ENCODE measurements around the gene MYO5B.
A peak's percentile ranks its signal among the peaks of the same experiment; 100 is the strongest.
"Not testable (repeated sequence)": the region's sequence is repeated elsewhere in the genome, so short reads cannot be mapped to it uniquely, and the experiment has no call there.

MYO5B gene

GRCh38 chr18:50194631-50195532 lies at the start of gene MYO5B:
Gene MYO5B, minus strand, starts transcription at chr18:50195147. Its CDS starts 354 bp downstream, at chr18:50194793.
- peak; percentile 46 for DNase-seq

GRCh38 chr18:50241768-50242167 lies 46.8 kb upstream of the MYO5B start:
- not testable (repeated sequence) for DNase-seq

- no peak for DNase-seq
These were observed 45.2 kb upstream of the MYO5B start for GRCh38 chr18:50240080-50240563.

GRCh38 chr18:50232419-50232818 lies 37.5 kb upstream of the MYO5B start:
- no peak for DNase-seq

- DNase-seq: no peak
These were observed 36.7 kb upstream of the MYO5B start for GRCh38 chr18:50231621-50232020.

GRCh38 chr18:50220249-50220648 lies 25.3 kb upstream of the MYO5B start:
- DNase-seq: not testable (repeated sequence)

GRCh38 chr18:50218432-50219197 lies 23.7 kb upstream of the MYO5B start:
- DNase-seq: peak; percentile 21

GRCh38 chr18:50209311-50209710 lies 14.4 kb upstream of the MYO5B start:
- no peak for DNase-seq

- no peak for DNase-seq
These were observed 12.8 kb upstream of the MYO5B start for GRCh38 chr18:50207722-50208121.

- DNase-seq: no peak
These were observed 9.1 kb upstream of the MYO5B start for GRCh38 chr18:50203801-50204604.

- no peak for DNase-seq
These were observed 6.6 kb upstream of the MYO5B start for GRCh38 chr18:50201476-50202018.

GRCh38 chr18:50199921-50200320 lies 5.0 kb upstream of the MYO5B start:
- DNase-seq: no peak

- no peak for DNase-seq
These were observed 4.5 kb upstream of the MYO5B start for GRCh38 chr18:50199346-50199855.

GRCh38 chr18:50196261-50196660 lies 1.3 kb upstream of the MYO5B start:
- no peak for DNase-seq

- DNase-seq: no peak
These were observed 742 bp upstream of the MYO5B start for GRCh38 chr18:50195689-50196088.

- DNase-seq: no peak
These were observed 934 bp downstream of the MYO5B start for GRCh38 chr18:50193796-50194630.

GRCh38 chr18:50192995-50193795 lies 1.8 kb downstream of the MYO5B start:
- no peak for DNase-seq

GRCh38 chr18:50190926-50191325 lies 4.0 kb downstream of the MYO5B start:
- no peak for DNase-seq

GRCh38 chr18:50190236-50190635 lies 4.7 kb downstream of the MYO5B start:
- DNase-seq: no peak

GRCh38 chr18:50189160-50189559 lies 5.8 kb downstream of the MYO5B start:
- DNase-seq: no peak

GRCh38 chr18:50188652-50189051 lies 6.3 kb downstream of the MYO5B start:
- no peak for DNase-seq
